ENCODE measurements around the gene ZCCHC9.

The ZCCHC9 gene

DNA sequence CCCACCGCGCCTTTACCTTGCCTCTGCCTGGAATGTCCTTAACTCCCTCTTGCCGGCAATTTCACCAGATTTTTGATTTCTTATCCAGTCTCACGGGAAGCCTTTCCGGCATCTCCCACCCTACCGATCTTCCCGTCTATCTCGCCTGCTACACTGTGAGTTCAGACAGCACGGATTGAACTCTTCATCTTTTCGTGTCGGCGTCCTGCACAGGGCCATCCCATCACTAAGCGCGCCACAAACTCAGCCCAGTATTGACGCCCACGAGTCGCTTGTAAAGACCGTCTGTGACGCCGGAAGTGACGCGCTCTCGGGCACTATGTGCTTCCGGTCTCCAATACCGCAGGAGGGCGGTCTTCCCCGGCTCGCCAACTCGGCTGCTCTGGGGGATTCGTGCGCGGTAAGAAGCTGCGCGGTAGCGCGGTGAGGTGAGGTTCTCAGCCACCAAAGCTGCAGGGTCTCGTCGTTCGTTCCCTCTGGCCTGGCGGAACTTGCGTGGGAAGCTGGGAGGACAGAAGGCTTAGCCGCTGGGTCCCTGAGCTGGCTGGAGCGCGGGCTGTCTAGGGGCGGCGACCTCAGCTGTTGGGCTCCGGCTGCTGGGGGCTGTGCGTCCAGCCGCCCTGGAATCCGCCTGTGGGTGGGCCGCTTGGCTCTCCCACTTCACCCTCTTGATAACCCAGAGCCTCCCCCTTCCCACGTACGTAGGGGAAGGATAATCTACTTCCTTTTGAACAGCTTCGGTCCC lies at the start of gene ZCCHC9:
TSS of gene ZCCHC9 (plus strand) at position 317 of the 745 bp plus-strand sequence. CDS start 3,171 bp downstream, outside the sequence.
- TF ChIP-seq CTCF (conservative IDR thresholded peaks at IDR 0.05; ENCODE audit: low read depth, low read length): no peak

GRCh38 chr5:81251922-81252321 lies 49.5 kb upstream of the ZCCHC9 start:
- no peak for TF ChIP-seq CTCF (conservative IDR thresholded peaks at IDR 0.05; ENCODE audit: low read depth, low read length)
- no peak overlapping the region for H3K9ac ChIP-seq
- no peaks in the 10 kb centered on the region for H4K20me1 ChIP-seq (ENCODE audit: insufficient read depth)
- no peak overlapping the region for H2AFZ ChIP-seq (ENCODE audit: low read depth)
- H3K79me2 ChIP-seq (ENCODE audit: insufficient read depth, low read depth): no peaks in the 10 kb centered on the region
- no peak overlapping the region for H3K4me2 ChIP-seq
- no peaks in the 10 kb centered on the region for H3K27me3 ChIP-seq (ENCODE audit: insufficient read depth, low read depth)
- H3K27ac ChIP-seq: no peak overlapping the region
- H3K36me3 ChIP-seq (ENCODE audit: insufficient read depth): no peaks in the 10 kb centered on the region
- no peak overlapping the region for H3K4me3 ChIP-seq (IDR thresholded peaks at IDR 0.05; ENCODE audit: insufficient read depth, low read depth, low read length)
- H3K4me1 ChIP-seq (ENCODE audit: low read depth, poor library complexity, severe bottlenecking): no peaks in the 10 kb centered on the region

More for the DNA sequence above, at the start of gene ZCCHC9:
- no peaks in the 10 kb centered on the region for H3K79me2 ChIP-seq (ENCODE audit: insufficient read depth, low read depth)
- H3K4me2 ChIP-seq: peak within 1 kb of the TSS; percentile 47; the same call in 1 of the 2 replicates
- H3K4me1 ChIP-seq (ENCODE audit: low read depth, poor library complexity, severe bottlenecking): peaks cover 25% of the 10 kb centered on the region
- H3K4me3 ChIP-seq (IDR thresholded peaks at IDR 0.05; ENCODE audit: insufficient read depth, low read depth, low read length): no peak within 1 kb of the TSS
- no peaks in the 10 kb centered on the region for H4K20me1 ChIP-seq (ENCODE audit: insufficient read depth)
- H2AFZ ChIP-seq (ENCODE audit: low read depth): peak within 1 kb of the TSS; percentile 80
- peak within 1 kb of the TSS; percentile 56; the same call in 1 of the 2 replicates for H3K9ac ChIP-seq
- H3K36me3 ChIP-seq (ENCODE audit: insufficient read depth): no peaks in the 10 kb centered on the region
- peak within 1 kb of the TSS; percentile 42; the same call in 1 of the 2 replicates for H3K27ac ChIP-seq
- no peaks in the 10 kb centered on the region for H3K27me3 ChIP-seq (ENCODE audit: insufficient read depth, low read depth)

DNA sequence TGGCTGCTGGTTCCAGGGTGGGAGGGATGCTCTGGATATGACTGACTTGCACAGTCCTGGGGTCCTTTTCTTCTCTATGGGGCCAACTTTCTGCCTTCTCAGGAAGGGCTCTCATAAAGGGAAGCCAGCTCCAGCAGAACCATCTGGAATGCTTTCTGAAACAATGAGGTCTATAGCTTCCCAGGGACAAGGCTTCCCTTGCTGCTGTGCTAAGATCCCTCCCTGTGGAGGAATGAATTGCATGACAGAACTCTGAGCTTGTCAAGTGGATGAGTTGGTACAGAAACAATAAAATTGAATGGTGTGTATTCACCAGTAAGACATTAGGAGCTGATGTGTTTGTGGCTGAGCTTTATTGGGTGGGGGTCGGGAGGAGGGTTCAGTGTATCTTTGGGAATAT lies 48.5 kb upstream of the ZCCHC9 start:
- H3K27ac ChIP-seq: no peak overlapping the region
- no peak overlapping the region for H3K4me2 ChIP-seq
- H3K9ac ChIP-seq: no peak overlapping the region
- H3K27me3 ChIP-seq (ENCODE audit: insufficient read depth, low read depth): no peaks in the 10 kb centered on the region
- H2AFZ ChIP-seq (ENCODE audit: low read depth): no peak overlapping the region
- no peaks in the 10 kb centered on the region for H3K79me2 ChIP-seq (ENCODE audit: insufficient read depth, low read depth)
- H4K20me1 ChIP-seq (ENCODE audit: insufficient read depth): no peaks in the 10 kb centered on the region
- no peaks in the 10 kb centered on the region for H3K36me3 ChIP-seq (ENCODE audit: insufficient read depth)
- TF ChIP-seq CTCF (conservative IDR thresholded peaks at IDR 0.05; ENCODE audit: low read depth, low read length): no peak
- H3K4me3 ChIP-seq (IDR thresholded peaks at IDR 0.05; ENCODE audit: insufficient read depth, low read depth, low read length): no peak overlapping the region
- no peaks in the 10 kb centered on the region for H3K4me1 ChIP-seq (ENCODE audit: low read depth, poor library complexity, severe bottlenecking)

DNA sequence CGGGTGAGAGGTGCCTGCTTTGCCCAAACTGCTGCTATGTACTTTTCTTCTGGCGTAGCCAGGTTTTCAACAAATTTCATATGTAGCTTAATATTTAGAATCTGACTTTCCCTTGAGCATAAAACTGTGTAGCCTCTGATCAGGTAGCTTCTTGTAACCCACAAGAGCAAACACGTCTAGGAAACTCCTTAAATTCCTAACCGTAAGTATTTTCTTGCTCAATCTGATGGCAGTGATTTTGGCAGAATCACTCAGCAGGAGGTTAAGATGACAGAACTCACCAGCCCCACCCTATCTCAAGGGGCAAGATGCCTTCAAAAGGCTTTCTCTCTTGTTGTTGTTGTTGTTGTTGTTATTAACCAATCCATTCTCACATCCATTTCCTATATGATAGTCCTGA lies 47.5 kb upstream of the ZCCHC9 start:
- no peak overlapping the region for H3K9ac ChIP-seq
- H2AFZ ChIP-seq (ENCODE audit: low read depth): no peak overlapping the region
- no peak overlapping the region for H3K4me2 ChIP-seq
- H3K36me3 ChIP-seq (ENCODE audit: insufficient read depth): no peaks in the 10 kb centered on the region
- no peaks in the 10 kb centered on the region for H3K4me1 ChIP-seq (ENCODE audit: low read depth, poor library complexity, severe bottlenecking)
- TF ChIP-seq CTCF (conservative IDR thresholded peaks at IDR 0.05; ENCODE audit: low read depth, low read length): no peak
- no peak overlapping the region for H3K4me3 ChIP-seq (IDR thresholded peaks at IDR 0.05; ENCODE audit: insufficient read depth, low read depth, low read length)
- H4K20me1 ChIP-seq (ENCODE audit: insufficient read depth): no peaks in the 10 kb centered on the region
- no peaks in the 10 kb centered on the region for H3K27me3 ChIP-seq (ENCODE audit: insufficient read depth, low read depth)
- H3K27ac ChIP-seq: no peak overlapping the region
- no peaks in the 10 kb centered on the region for H3K79me2 ChIP-seq (ENCODE audit: insufficient read depth, low read depth)

Measured in KMS-11 (cell line).